HG02798 (cell line): ENCODE data around the gene CDC42EP1.
"Not testable (repeated sequence)": the region's sequence is repeated elsewhere in the genome, so short reads cannot be mapped to it uniquely, and the experiment has no call there.

Source experiments
- ATAC-seq: cut with Tn5 transposase; IDR thresholded peaks from one replicate; pipeline ENCODE4 v1.9.1; 2021; ENCODE audit warnings: mild to moderate bottlenecking; ENCODE audit not compliant: unreplicated experiment, poor library complexity

The CDC42EP1 gene

DNA sequence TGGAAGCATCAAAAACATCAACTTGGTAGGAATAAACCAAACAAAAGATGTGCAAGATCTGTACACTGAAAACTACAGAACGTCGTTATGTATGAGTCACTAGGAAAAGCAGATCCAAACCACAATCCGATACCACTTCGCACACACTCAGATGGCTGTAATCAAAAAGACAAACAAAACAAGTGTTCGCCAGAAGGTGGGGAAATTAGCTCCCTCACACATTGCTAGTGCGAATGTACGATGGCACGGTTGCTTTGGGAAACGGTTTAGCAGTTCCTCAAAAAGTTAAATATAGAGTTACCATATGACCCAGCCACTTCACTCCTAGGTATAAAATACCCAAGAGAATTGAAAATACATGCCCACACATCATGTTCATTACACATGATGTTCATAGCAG, 26.3 kb upstream of the CDC42EP1 start:
- no peak for ATAC-seq

DNA sequence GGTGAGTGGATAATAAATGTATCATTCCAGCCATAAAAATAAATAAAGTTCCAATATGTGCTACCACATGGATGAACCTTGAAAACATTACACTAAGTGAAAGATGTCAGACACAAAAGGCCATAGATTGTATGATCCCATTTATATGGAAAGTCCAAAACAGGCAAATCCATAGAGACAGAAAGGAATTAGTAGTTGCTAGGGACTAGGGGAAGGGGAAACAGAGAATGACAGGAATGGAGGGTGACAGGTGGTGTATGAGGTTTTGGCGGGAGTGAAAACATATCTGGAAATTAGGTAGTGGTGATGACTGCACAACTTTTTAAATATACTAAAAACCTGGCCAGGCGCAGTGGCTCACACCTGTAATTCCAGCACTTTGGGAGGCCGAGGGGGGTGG, 25.8 kb upstream of the CDC42EP1 start:
- no peak for ATAC-seq

DNA sequence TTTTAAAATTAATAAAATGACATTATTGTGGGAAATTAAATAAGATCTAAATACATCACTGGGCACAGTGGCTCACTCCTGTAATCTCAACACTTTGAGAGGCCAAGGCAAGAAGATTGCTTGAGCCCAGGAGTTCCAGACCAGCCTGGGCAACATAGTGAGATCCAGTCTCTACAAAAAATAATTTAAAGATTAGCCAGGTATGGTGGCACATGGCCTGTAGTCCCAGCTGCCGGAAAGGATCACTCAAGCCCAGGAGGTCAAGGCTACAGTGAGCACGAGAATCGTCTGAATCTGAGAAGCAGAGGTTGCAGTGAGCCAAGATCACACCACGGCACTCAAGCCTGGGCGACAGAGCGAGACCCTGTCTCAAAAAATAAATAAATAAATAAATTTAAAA, 25.1 kb upstream of the CDC42EP1 start:
- ATAC-seq, result no peak

DNA sequence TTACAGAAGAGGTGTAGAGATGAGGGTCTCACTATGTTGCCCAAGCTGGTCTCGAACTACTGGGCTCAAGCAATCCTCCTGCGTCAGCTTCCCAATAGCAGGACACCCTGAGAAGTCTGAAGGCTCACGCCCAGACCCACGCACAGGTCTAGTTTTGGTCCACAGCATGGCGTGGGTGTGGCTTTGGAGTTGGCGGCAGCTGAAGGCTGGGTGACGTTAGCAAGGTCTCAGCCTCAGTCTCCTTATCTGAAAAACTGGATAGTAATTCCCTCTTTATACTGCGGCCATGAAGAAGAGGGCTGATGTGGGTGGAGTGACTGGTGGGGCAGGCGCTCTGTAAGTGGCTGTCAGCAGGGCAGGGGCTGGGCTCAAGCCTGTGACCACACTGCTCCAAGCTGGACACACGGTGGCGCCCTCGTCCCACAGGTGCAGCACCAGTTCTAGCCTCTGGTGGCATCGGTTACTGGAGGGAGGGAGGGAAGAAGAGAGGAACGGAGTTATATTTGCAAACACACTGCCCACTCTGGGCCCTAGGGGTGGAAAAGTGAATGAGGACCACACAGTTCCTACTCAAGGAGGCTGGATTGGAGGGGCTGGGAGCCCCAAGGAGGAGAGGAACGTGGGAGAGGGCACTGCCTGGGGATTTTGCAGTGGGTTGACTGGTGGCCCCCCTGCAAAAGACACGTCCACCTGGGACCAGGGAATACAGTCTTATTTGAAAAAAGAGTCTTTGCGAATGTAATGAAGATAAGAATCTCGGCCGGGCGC, 21.5 kb upstream of the CDC42EP1 start:
- peak; percentile 73 for ATAC-seq

DNA sequence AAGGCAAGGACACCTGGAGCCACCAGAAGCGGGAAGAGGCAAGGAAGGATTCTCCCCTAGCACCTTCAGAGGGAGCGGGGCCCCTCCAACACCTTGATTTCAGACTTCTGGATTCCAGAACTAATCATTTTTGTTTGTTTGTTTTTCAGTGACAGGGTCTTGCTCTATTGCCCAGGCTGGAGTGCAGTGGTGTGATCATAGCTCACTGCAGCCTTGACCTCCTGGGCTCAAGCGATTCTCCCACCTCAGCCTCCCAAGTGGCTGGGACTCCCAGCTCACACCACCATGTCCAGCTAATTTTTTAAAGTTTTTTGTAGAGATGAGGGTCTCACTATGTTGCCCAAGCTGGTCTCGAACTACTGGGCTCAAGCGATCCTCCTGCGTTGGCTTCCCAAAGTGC, 20.5 kb upstream of the CDC42EP1 start:
- not testable (repeated sequence) for ATAC-seq

DNA sequence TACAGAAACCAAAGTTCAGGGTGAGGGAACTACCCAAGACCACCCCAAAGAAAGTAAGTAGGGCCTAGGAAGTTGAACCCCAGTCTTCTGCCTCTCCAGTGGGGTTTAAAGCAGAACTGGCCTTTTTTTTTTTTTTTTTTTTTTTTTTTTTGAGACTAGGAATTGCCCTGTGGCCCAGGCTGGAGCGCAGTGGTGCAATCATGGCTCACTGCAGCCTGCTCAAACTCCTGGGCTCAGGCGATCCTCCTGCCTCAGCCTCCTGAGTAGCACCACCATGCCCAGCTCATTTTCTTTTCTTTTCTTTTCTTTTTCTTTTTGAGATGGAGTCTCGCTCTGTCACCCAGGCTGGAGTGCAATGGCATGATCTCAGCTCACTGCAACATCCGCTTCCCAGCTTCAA, 17.9 kb upstream of the CDC42EP1 start:
- ATAC-seq, result not testable (repeated sequence)

DNA sequence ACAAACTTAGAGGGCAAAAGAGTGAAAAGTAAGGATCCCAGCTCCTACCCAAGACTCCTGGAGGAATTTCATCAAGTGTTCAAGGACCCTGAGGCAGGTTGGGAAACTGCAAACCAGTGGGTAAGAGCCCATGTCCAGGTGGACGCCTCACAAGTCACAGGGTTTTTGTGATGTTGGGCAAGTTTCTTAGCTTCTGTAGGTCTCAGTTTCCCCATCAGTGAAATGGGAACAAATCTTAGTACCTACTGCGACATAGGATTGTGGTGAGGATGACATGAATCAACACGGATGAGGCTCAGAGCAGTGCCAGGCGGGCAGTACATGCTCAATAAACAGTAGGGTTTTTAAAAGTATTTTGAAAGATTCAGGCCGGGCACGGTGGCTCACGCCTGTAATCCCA, 17.3 kb upstream of the CDC42EP1 start:
- ATAC-seq, result no peak

DNA sequence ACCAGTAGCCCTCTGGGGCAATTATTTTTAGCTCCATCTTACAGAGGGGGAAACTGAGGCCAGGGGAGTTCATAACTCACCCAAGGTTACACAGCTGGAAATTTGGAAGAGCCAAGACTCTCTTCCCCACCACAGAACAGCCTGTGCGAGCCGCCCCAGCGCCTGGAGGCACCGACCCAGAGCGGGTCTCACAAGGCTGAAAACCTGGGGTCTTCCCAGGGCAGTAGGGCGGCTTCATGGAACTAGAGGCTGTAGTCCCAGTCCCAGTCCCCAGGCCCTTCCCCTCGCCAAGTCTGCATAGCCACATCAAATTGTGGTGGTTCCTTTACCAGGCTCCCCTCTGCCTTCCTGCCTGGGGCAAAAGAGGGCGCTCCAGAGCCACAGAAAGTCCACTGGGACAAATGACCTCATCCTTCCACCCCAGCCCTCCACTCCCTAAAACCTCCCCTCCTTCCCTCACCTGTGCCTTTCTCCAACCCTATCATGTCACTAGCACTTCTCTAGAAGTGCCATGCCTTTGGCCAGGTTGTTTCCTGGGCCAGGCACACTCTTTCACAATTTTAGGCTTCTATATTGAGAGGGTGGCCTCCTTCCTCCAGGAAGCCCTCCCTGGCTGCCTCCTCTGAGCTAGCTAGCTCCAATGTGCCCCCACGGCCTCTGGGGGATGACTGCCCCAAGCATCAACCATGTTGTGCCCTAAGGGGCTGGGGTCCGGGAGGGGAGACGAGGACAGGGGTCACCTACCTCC, 15.2 kb upstream of the CDC42EP1 start:
- ATAC-seq, result no peak

DNA sequence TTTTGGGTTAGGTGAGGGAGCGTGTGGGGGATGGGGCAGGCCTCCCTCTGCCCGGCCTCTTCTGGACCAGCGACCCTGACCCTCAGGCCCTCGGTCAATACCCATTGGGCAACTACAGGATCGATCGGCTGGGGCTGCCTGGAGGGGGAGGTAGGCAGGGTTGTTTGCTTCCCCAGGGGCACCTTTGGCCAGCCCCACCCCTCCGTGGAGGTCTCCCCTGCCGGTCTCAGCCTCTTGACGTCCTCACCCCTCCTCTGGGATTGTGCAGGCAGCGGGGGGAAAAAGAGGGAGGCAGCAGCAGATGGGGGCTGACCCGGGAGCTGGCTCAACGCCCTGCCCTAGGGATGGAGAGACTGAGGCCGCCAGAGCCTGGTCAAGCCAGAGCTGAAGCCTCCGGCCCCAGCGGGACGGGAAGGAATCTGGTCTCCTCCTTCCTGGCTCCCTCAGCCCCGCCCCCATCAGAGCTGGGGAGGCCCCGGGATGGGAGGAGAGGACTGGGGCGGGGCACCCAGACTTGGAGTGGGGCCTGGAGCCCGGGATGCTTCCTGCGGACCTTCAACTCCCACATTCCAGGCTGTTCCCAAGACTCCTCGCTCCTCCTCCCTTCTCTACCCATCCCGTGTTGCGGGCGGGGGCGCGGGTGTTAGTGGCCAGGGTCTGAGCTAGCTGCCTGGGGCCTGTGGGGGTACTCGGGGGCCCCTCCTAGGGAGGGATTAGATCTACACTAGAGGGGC, 14.4 kb upstream of the CDC42EP1 start:
- ATAC-seq, result no peak

DNA sequence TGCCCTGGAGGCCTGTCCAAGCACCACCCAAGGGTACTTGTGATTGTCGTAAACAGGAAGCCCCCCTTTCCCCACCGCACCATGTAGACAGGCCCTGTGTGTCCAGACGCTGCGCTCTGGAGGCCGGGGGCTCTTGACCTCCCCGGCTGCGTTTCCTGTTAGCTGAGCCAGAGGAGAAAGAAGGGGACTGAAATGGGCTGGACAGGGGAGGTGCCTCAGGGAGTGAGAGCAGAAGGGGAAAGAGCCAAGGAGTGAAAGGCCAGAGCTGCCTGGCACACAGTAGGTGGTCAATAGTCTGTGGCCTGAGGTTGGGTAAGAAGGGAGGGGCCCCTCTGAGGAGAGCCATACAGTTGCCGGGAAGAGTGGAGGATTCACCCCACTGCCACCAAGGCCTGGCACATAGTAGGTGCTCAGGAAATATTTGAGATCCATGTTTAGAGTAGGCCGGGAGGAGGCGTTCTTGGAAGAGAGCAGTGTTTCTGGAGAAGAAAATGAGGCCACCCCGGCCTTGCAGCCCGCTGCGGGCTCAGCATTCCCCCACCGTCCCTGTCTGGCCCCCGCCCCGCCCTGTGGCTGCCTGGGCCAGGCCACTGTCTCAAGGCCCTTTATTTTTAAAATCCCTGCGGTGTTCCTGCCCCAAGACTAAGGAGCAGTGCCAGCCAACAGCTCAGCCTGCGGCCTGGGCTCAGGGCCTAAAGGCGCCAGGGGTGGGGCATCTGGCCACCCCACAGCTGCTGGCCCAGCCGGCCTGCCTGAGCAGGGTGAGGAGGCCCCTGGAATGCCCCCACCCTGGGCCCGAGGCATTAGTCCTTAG, 13.6 kb upstream of the CDC42EP1 start:
- no peak for ATAC-seq

DNA sequence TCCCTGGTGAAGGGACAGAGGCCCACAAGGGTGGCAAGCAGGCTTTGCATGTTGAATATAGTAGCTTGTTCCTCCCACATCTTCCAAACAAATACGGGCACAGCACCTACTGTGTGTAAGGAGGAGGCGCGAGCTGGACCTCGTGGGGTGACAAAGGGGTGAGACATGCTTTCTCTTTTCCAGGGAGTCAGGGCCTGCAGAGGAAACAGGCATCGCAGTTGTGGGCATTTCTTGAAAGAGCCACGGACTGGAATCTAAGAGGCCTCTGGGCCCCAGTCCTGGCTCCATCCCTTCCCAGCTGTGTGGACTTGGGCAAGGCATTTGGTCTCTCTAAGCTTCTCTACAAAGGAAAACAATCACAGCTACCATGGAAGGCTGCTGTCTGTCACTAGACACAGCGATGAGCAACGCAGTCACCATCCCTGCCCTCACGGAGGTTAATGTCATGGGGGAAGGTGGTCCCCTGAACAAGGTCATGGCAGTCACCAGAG, 13.0 kb upstream of the CDC42EP1 start:
- no peak for ATAC-seq

DNA sequence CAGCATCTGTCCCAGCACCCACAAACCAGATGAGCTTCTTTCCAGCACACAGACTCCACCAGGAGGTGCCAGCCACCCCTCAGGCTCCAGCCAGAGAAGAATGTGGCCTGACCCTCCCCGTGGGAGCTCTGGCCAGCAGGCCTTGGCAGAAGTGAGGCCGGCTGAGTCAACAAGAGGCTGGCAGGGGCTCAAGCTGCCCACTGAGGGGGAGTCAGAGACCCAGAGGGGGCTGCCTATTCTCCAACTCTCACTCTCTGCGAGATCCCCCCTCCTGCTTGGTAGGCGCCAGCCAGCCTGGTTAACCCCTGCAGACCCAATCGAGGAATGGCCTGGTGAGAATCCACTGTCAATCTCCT, 10.6 kb upstream of the CDC42EP1 start:
- ATAC-seq, result no peak

DNA sequence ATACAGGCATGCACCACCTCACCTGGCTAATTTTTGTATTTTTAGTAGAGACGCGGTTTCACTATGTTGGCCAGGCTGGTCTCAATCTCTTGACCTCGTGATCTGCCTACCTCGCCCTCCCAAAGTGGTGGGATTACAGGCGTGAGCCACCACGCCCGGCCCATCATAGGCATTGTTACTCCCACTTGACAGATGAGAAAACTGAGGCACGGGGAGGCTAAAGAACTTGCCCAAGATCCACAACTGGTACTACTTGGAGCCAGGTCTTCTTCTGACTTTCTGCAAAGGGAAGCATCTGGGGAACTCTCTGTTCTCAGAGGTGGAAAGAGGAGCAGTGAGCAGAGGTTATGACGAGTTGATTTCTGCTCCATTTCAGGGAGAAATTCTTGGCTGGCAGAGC, 9.4 kb upstream of the CDC42EP1 start:
- not testable (repeated sequence) for ATAC-seq

DNA sequence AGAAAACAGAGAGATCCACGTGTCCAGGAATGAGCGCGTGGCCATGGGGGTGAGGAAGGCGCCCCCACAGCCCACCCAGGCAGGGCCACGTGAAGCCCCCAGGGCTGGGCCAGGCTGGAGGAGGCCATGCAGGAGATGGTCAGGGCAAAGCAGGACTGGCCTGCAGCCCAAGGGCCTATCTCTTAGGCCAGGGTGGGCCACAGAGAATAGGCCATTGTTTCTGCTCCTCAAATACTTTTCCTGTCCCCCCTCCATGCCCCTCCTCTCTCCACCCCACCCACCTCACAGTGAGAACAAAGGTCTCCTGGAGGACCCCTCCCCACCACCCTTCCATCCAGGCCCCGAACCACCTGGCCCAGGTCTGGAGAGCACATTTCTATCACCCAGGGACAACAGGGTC, 8.3 kb upstream of the CDC42EP1 start:
- no peak for ATAC-seq

DNA sequence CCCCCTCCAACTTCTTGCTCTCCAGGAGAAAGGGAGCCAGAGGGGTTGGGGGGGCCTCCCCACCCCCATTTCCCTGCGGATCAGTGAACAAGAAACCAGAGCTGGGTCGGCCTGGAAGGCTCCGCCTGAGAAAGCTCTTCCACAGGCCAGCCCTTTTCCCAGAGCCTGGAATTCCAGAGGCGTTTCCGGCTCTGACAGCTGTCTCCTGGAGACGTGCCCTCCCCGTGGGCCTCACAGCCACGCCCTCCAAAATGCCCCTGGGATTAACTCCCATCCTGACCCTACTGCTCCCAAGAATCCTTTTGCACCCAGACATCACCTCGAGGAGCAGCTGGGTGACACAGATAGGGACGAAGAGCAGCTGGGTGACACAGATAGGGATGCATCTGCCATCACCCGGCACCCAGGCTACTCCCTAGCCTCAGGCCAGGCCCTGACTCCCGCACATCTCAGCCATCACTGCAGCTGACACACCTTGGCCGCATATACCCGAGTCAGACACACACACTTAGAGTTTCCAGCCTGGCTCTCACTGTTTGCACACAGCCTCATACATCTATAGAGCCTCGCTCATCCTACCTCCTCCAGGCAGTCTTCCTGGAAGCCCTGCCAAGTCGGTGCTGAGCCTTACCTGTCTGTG, 7.6 kb upstream of the CDC42EP1 start:
- no peak for ATAC-seq

DNA sequence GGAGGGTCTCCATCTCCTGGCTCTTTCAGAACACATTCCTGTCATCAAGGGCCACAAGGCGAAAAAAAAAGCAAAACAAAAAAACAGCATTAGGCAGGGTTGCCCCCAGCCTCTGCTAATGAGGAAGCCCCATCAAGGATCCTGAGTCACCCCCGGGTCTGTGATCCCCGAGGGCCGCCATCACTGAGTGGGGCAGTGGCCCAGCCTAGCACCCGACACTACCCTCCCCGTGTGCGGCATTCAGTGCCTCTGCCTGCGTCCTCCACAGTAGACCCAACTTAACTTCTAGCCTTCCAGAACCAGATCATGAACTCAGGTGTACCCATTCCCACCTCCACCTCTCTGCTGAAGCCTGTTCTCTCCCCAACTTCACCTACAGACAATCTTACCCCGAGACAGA, 6.6 kb upstream of the CDC42EP1 start:
- no peak for ATAC-seq

DNA sequence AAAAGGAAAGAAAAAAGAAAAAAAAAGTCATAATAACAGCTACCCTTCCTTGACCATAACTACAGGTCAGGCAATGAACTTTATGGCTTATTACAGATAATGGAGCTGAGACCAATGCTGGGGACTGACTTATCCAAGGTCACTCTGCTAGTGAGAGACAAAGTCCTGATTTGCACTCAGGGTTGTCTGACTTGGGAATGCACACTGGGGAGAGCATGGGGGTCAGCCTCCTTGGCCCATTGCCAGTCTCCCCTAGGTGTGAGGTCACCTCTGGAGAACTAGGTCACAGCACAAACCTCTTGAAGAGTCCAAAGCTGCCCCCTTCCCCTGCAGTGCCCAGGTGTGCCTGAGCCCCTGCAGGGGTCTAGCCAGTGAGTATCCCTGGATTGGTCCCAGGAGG, 5.3 kb upstream of the CDC42EP1 start:
- no peak for ATAC-seq

DNA sequence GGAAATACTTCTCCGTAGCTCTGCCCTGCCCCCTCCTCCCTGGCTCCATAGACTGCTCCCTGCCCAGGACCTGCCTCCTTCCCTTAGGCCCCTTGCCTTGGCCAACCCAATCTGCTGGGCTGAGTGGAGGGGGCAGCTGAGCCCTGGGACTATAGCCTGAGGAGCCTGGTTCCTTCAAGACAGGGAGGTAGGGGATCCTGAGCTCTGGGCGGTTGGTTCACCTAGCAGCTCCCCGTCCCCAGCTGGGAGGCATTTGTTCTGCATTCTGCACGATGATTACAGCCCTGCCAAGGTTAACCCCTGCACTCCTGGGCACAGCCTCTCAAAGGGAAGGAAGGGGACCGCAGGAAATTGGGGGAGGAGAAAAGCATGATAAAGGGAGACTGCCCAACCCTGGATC, 3.6 kb upstream of the CDC42EP1 start:
- no peak for ATAC-seq

DNA sequence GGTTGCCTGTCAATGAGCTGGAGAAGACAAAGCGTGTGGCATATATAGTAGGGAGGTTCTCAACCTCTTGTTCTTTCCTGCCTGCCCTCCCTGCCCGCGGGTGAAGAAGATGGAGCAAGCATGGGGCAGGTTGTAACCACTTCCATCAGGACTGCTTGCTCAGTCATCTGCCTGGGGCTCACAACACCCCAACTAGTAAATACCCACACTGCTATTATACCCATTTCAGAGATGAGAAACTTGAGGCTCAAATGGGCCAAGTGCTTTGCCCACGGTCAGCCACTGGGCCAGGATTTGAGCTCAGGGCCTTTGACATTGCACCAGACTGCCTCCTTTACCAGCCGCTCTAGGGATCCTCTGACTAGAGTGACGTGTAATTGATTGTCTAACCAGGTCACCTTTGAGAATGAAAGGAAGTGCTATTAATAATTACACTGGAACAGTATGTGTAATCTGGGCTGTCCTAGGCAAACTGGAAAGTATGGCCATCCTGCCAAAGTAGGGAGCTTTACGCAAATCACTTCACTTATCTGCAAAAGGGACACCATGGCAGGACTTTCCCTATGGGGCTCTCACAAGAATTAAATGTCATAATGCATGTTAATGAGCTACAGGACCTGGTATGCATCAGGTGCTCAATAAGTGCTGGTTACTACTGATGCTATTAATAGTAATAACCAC, 2.8 kb upstream of the CDC42EP1 start:
- ATAC-seq, result no peak
